GM10847 (cell line): Measurements from ENCODE around the gene TECPR1.

Experiments
- POLR2A ChIP-seq: IDR thresholded peaks from 2 replicates; pipeline ENCODE4 v1.6.1; 2011; ENCODE audit not compliant: insufficient read length; ENCODE audit errors: extremely low read depth

Gene TECPR1

GRCh38 chr7:98212532-98213041, 39.4 kb downstream of the TECPR1 start:
- TF ChIP-seq POLR2A, result no peak

GRCh38 chr7:98211676-98212531, 40.1 kb downstream of the TECPR1 start:
- TF ChIP-seq POLR2A, result no peak

- TF ChIP-seq POLR2A, result no peak
These were observed 40.8 kb downstream of the TECPR1 start, which contains the start of gene BHLHA15 for GRCh38 chr7:98211221-98211675. Gene BHLHA15, plus strand, starts transcription at chr7:98211439. Its CDS starts 871 bp downstream, at chr7:98212310.

- TF ChIP-seq POLR2A, result no peak
These were observed 41.4 kb downstream of the TECPR1 start for GRCh38 chr7:98210513-98211220.

- no peak for TF ChIP-seq POLR2A
These were observed 42.7 kb downstream of the TECPR1 start for GRCh38 chr7:98209166-98209920.

GRCh38 chr7:98206451-98207330, 45.3 kb downstream of the TECPR1 start:
- TF ChIP-seq POLR2A, result no peak

GRCh38 chr7:98205162-98205845, 46.7 kb downstream of the TECPR1 start:
- TF ChIP-seq POLR2A, result no peak

GRCh38 chr7:98204670-98205069, 47.4 kb downstream of the TECPR1 start:
- TF ChIP-seq POLR2A, result no peak

- TF ChIP-seq POLR2A, result no peak
These were observed 47.9 kb downstream of the TECPR1 start for GRCh38 chr7:98203964-98204605.

- TF ChIP-seq POLR2A, result no peak
These were observed 48.6 kb downstream of the TECPR1 start for GRCh38 chr7:98203261-98203963.

- no peak for TF ChIP-seq POLR2A
These were observed 49.5 kb downstream of the TECPR1 start for GRCh38 chr7:98202367-98203195.

- no peak for TF ChIP-seq POLR2A
These were observed 51.7 kb downstream of the TECPR1 start for GRCh38 chr7:98200364-98200763.
